ENCODE measurements around the gene EYS. TPM values are rescaled to one million over a fixed set of nuclear protein-coding genes. Genes with fewer than 3 reads are reported as not detected.

EYS gene
- total and polyA plus RNA-seq, 2 donors from 2014 or later = not detected

GRCh38 chr6:64013011-64013410 lies 1694.0 kb downstream of the EYS start:
- TF ChIP-seq, protein P1, sequence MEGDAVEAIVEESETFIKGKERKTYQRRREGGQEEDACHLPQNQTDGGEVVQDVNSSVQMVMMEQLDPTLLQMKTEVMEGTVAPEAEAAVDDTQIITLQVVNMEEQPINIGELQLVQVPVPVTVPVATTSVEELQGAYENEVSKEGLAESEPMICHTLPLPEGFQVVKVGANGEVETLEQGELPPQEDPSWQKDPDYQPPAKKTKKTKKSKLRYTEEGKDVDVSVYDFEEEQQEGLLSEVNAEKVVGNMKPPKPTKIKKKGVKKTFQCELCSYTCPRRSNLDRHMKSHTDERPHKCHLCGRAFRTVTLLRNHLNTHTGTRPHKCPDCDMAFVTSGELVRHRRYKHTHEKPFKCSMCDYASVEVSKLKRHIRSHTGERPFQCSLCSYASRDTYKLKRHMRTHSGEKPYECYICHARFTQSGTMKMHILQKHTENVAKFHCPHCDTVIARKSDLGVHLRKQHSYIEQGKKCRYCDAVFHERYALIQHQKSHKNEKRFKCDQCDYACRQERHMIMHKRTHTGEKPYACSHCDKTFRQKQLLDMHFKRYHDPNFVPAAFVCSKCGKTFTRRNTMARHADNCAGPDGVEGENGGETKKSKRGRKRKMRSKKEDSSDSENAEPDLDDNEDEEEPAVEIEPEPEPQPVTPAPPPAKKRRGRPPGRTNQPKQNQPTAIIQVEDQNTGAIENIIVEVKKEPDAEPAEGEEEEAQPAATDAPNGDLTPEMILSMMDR (IDR thresholded peaks at IDR 0.05; ENCODE audit: borderline replicate concordance, extremely low read depth, insufficient read depth) = no peak
- intact Hi-C loops (cut with DNase I) = no loop called here
- H3K36me3 ChIP-seq (ENCODE audit: control insufficient read depth in 2 of 3, insufficient read depth in 3 of 3, low read length in 3 of 3) = no peaks in the 10 kb centered on the region
- H3K27ac ChIP-seq (ENCODE audit: low read depth in 2 of 2, low read length in 2 of 2) = no peak overlapping the region
- H3K9ac ChIP-seq (ENCODE audit: low read length in 3 of 3) = no peak overlapping the region
- FAIRE-seq (no peak), DNase-seq (peak in 2 of 5 donors; percentile 60 to 61)
- peaks cover 0 to 3% (median 0%) of the 10 kb centered on the region in 3 donors for H3K4me1 ChIP-seq (ENCODE audit: control insufficient read depth in 2 of 3, insufficient read depth in 2 of 3, low read depth in 1 of 3, low read length in 3 of 3)
- no peaks in the 10 kb centered on the region for H3K27me3 ChIP-seq (ENCODE audit: control insufficient read depth, insufficient read depth, low read length)
- no peaks in the 10 kb centered on the region for H3K9me3 ChIP-seq (ENCODE audit: control insufficient read depth in 2 of 3, insufficient read depth in 1 of 3, low read length in 3 of 3)
- H3K4me3 ChIP-seq (ENCODE audit: low read length in 3 of 3) = no peak overlapping the region

- FAIRE-seq = no peak
- TF ChIP-seq, protein P1 (IDR thresholded peaks at IDR 0.05; ENCODE audit: borderline replicate concordance, extremely low read depth, insufficient read depth) = peak; percentile 23
- intact Hi-C loops (cut with DNase I) = no loop called here
- Histone ChIP-seq H3K27me3 (ENCODE audit: control insufficient read depth, insufficient read depth, low read length) (no peaks in the 10 kb centered on the region), H3K36me3 (ENCODE audit: control insufficient read depth in 2 of 3, insufficient read depth in 3 of 3, low read length in 3 of 3) (no peaks in the 10 kb centered on the region), H3K4me3 (ENCODE audit: low read length in 3 of 3) (no peak overlapping the region), H3K4me1 (ENCODE audit: control insufficient read depth in 2 of 3, insufficient read depth in 2 of 3, low read depth in 1 of 3, low read length in 3 of 3) (peaks cover 0 to 3% (median 0%) of the 10 kb centered on the region in 3 donors), H3K27ac (ENCODE audit: low read depth in 2 of 2, low read length in 2 of 2) (no peak overlapping the region), H3K9me3 (ENCODE audit: control insufficient read depth in 2 of 3, insufficient read depth in 1 of 3, low read length in 3 of 3) (no peaks in the 10 kb centered on the region), H3K9ac (ENCODE audit: low read length in 3 of 3) (no peak overlapping the region)
- DNase-seq = peak in 4 of 5 donors; percentile 47 to 82 (median 66)
These were observed 1694.5 kb downstream of the EYS start for GRCh38 chr6:64012351-64013001.

DNA sequence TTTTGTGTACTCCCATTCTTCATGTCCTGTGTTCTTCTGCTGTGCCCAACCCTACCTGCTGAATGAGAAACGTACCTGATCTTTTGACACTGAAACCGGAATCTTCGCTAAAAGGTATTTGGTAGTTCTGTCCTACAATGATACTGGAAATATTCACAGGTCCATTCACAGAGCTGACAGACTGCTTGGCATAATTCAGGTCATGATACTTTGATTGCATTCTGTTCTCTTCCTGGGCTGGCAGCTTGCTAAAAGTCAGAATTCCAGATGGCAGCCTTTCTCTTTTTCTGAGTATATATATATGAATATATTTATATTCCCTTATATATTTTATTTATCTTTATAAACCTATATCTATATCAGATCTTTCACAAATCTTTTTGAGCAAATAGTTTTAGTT lies 1696.4 kb downstream of the EYS start:
- Histone ChIP-seq H3K4me1 (ENCODE audit: control insufficient read depth in 2 of 3, insufficient read depth in 2 of 3, low read depth in 1 of 3, low read length in 3 of 3) (peaks cover 0 to 3% (median 0%) of the 10 kb centered on the region in 3 donors), H3K27ac (ENCODE audit: low read depth in 2 of 2, low read length in 2 of 2) (no peak overlapping the region), H3K36me3 (ENCODE audit: control insufficient read depth in 2 of 3, insufficient read depth in 3 of 3, low read length in 3 of 3) (no peaks in the 10 kb centered on the region), H3K27me3 (ENCODE audit: control insufficient read depth, insufficient read depth, low read length) (no peaks in the 10 kb centered on the region), H3K4me3 (ENCODE audit: low read length in 3 of 3) (no peak overlapping the region), H3K9me3 (ENCODE audit: control insufficient read depth in 2 of 3, insufficient read depth in 1 of 3, low read length in 3 of 3) (no peaks in the 10 kb centered on the region), H3K9ac (ENCODE audit: low read length in 3 of 3) (no peak overlapping the region)
- FAIRE-seq (no peak), DNase-seq (no peak)
- intact Hi-C loops (cut with DNase I) = no loop called here
- TF ChIP-seq, protein P1 (IDR thresholded peaks at IDR 0.05; ENCODE audit: borderline replicate concordance, extremely low read depth, insufficient read depth) = no peak

All from kidney (tissue), 14 donors.